Lung (tissue), 12 donors: ENCODE data around the gene HOXC5. TPM values are rescaled to one million over a fixed set of nuclear protein-coding genes. Genes with fewer than 3 reads are reported as not detected.

Experiments
- ATAC-seq: fragments of 200-7000 bp; cut with Tn5 transposase; one replicate; pipeline ENCODE4 v1.9.1; 2020; ENCODE audit warnings: moderate number of reproducible peaks; ENCODE audit not compliant: insufficient read depth, low FRiP score
- DNase-seq, 3 donors: peaks; one replicate each; pipeline ENCODE4 v3.0.0-alpha.2; 2013 to 2017
- H3K27ac ChIP-seq, 2 donors: one replicate each; pipeline ENCODE4 v1.5.1; 2013; ENCODE audit warnings: mild to moderate bottlenecking in 2 of 2, moderate library complexity in 2 of 2, control low read depth in 1 of 2, inconsistent platforms in 1 of 2, low read depth in 1 of 2, low read length in 1 of 2
- H3K27me3 ChIP-seq, 3 donors: one replicate each; pipeline ENCODE4 v1.5.1; 2013; ENCODE audit warnings: low read length in 2 of 3; ENCODE audit not compliant: control insufficient read depth in 3 of 3, insufficient read depth in 3 of 3
- H3K36me3 ChIP-seq, 4 donors: one replicate each; pipeline ENCODE4 v1.5.1; 2013; ENCODE audit warnings: low read length in 4 of 4, mild to moderate bottlenecking in 1 of 4, moderate library complexity in 1 of 4; ENCODE audit not compliant: control insufficient read depth in 4 of 4, insufficient read depth in 4 of 4
- H3K4me1 ChIP-seq, 5 donors: one replicate each; pipeline ENCODE4 v1.5.1; 2013; ENCODE audit warnings: low read length in 5 of 5, mild to moderate bottlenecking in 2 of 5, moderate library complexity in 1 of 5; ENCODE audit not compliant: control insufficient read depth in 5 of 5, insufficient read depth in 5 of 5
- H3K4me3 ChIP-seq: one replicate; pipeline ENCODE4 v1.5.1; 2013; ENCODE audit warnings: mild to moderate bottlenecking, control low read depth, moderate library complexity
- H3K9ac ChIP-seq, 2 donors: one replicate each; pipeline ENCODE4 v1.5.1; 2013; ENCODE audit warnings: low read length in 2 of 2, control low read depth in 1 of 2; ENCODE audit not compliant: insufficient read depth in 1 of 2
- H3K9me3 ChIP-seq, 4 donors: one replicate each; pipeline ENCODE4 v1.5.1; 2013; ENCODE audit warnings: low read length in 3 of 4, mild to moderate bottlenecking in 1 of 4, moderate library complexity in 1 of 4; ENCODE audit not compliant: control insufficient read depth in 4 of 4, insufficient read depth in 3 of 4
- WGBS, 2 donors: extraction: QIAGEN DNeasy Blood & Tissue Kit; methylation state at CpG; one replicate each; pipeline ENCODE4 v1.1.7; 2013; 5-methylcytosine and 5-hydroxymethylcytosine counted together
- polyA plus RNA-seq, 2 donors: library from polyadenylated mRNA; stranded (reverse); fragments of 200-250 nt; gene quantifications; one replicate each; pipeline ENCODE4 v1.2.1, GENCODE V29; 2013
- total RNA-seq, 2 donors: library from RNA; depleted of rRNA in 1 of 2; stranded (reverse); fragments of >200 nt in 1 of 2; gene quantifications; one replicate each; pipeline ENCODE4 v1.2.1, GENCODE V29; 2014 to 2021
- TF ChIP-seq, protein P1 (sequence below): IDR thresholded peaks from 2 replicates; pipeline ENCODE4 v1.5.1; 2012; ENCODE audit warnings: mild to moderate bottlenecking; ENCODE audit errors: control extremely low read depth, extremely low read depth
- donor health status: control.
- donor health status: control.
- donor health status: Bipolar disorder and iron deficiency.
- donor health status: healthy.
- donor health status: DM: yes; HTN: yes; CAD: no.

Gene HOXC5
- total and polyA plus RNA-seq, 4 donors: 0.08 to 0.26 (median 0.17) TPM

DNA sequence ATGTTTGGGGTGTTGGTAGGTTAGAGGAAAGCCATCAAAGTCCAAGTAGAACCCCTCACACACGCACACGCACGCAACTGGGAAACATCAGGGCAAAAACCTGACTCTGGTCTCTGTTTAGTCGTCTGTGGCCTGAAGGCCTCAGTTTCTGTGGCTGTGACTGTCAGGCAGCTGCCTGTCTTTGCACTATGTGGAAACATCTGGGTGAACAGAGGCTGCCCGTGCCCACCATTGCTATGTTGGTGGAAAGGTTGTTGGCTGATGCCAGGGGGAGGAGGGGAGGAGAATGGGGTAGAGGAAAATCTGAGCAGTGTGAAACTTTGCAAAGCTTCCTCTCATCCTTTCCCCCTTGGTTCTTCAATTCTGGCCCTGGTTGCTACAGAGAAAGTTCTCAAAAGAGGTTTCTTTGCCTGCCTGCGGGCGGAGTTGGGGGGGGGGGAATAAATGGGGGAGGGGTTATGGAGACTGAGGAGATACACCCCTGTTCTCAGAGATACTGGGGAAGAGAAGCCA is 40.4 kb upstream of the HOXC5 start:
- Histone ChIP-seq H3K9me3 (peaks cover 0 to 8% (median 0%) of the 10 kb centered on the region in 4 donors), H3K27me3 (peaks cover 6 to 100% (median 90%) of the 10 kb centered on the region in 3 donors), H3K9ac (no peak overlapping the region), H3K36me3 (no peaks in the 10 kb centered on the region), H3K4me1 (peaks cover 0 to 15% (median 0%) of the 10 kb centered on the region in 5 donors), H3K4me3 (no peak overlapping the region), H3K27ac (no peak overlapping the region)
- ATAC-seq (no peak), DNase-seq (no peak)
- TF ChIP-seq, protein P1, sequence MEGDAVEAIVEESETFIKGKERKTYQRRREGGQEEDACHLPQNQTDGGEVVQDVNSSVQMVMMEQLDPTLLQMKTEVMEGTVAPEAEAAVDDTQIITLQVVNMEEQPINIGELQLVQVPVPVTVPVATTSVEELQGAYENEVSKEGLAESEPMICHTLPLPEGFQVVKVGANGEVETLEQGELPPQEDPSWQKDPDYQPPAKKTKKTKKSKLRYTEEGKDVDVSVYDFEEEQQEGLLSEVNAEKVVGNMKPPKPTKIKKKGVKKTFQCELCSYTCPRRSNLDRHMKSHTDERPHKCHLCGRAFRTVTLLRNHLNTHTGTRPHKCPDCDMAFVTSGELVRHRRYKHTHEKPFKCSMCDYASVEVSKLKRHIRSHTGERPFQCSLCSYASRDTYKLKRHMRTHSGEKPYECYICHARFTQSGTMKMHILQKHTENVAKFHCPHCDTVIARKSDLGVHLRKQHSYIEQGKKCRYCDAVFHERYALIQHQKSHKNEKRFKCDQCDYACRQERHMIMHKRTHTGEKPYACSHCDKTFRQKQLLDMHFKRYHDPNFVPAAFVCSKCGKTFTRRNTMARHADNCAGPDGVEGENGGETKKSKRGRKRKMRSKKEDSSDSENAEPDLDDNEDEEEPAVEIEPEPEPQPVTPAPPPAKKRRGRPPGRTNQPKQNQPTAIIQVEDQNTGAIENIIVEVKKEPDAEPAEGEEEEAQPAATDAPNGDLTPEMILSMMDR: no peak
- 21 to 37% methylated on average over 7 of the region's 7 CpGs for WGBS, 2 donors

DNA sequence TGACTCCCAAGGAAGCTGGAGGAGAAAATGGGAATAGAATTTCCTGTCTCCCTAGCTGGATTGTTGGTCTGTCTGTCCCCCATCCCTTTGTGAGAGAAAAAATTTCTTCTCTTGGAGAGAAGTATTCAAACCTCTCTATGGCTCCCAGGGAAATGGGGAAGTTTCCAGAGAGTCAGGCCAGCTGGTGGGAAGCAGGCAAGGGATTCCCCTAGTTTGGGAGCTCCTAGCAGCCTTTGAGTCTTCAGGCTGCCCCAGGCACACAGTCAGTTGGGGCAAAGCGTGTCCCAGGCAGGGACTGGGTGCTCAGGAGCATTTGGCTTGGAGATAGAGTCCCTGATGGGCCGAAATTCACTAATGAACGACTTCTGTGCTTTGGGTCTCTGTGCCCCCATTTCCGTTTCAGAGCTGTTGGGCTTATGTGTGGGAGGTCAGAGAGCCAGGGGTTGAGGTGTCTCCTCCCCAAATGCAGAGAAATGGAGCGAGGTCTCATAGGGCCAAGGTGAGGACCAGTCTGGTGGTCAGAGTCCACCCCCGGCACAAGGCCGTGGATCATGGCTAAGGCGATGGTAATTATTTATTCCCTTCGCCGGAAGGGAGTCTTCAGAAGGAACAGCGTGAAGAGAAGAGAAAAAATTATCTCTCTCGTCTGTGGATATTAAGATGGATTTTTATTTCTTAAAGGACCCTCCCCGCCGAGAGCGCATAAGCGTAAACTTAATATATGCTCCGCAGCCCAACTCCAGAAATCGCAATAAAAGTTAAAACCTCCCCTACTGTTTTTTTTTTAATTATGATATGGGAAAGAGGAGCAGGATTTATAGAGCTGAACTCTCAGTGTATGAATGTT is 39.5 kb upstream of the HOXC5 start:
- no peak for DNase-seq
- Histone ChIP-seq H3K36me3 (no peaks in the 10 kb centered on the region), H3K4me1 (peaks cover 0 to 15% (median 0%) of the 10 kb centered on the region in 5 donors), H3K4me3 (no peak overlapping the region), H3K9ac (no peak overlapping the region), H3K27ac (no peak overlapping the region), H3K27me3 (peaks cover 4 to 100% (median 88%) of the 10 kb centered on the region in 3 donors), H3K9me3 (peaks cover 0 to 8% (median 0%) of the 10 kb centered on the region in 4 donors)
- TF ChIP-seq, protein P1: no peak
- WGBS, 2 donors: 28 to 31% methylated on average over 18 of the region's 18 CpGs
- ATAC-seq: no peak

DNA sequence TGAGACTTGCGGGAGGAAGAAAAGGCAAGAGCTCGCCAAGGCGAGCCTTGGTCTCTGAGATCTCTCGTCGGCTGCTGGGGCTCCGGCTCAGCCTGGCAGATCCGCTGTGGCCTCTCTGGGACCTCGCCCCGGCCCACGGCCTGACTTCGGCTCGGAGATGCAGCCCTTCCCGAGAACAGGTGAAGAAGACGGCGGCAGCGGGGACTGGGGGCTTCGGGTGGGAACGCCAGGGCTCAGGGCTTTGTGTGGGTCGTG is 38.9 kb upstream of the HOXC5 start:
- ATAC-seq (no peak), DNase-seq (no peak)
- WGBS, 2 donors: 5 to 8% methylated on average over 19 of the region's 19 CpGs
- Histone ChIP-seq H3K27me3 (peaks cover 0 to 100% (median 88%) of the 10 kb centered on the region in 3 donors), H3K27ac (no peak overlapping the region), H3K4me1 (peaks cover 0 to 15% (median 0%) of the 10 kb centered on the region in 5 donors), H3K9me3 (peaks cover 0 to 8% (median 0%) of the 10 kb centered on the region in 4 donors), H3K9ac (no peak overlapping the region), H3K36me3 (no peaks in the 10 kb centered on the region), H3K4me3 (no peak overlapping the region)
- TF ChIP-seq, protein P1: no peak
